Small intestine (tissue), 16 donors: ENCODE measurements around the gene ZNF280A. TPM values are rescaled to one million over a fixed set of nuclear protein-coding genes. Genes with fewer than 3 reads are reported as not detected.
A peak's percentile ranks its signal among the peaks of the same experiment; 100 is the strongest.

Experiments
- DNase-seq, 2 donors: peaks; one replicate each; pipeline versions ENCODE4 v3.0.0 to v3.0.0-alpha.2; 2013
- FAIRE-seq: peaks from 2 replicates; lab custom pipeline; 2012; peaks lifted over from hg19 to GRCh38; lab: Jason Lieb, UNC
- H3K27ac ChIP-seq, 3 donors: one replicate each; pipeline ENCODE4 v1.5.1; 2013; ENCODE audit warnings: low read length in 2 of 3, mild to moderate bottlenecking in 2 of 3, control low read depth in 1 of 3, inconsistent platforms in 1 of 3, low read depth in 1 of 3, moderate library complexity in 1 of 3
- H3K27me3 ChIP-seq, 3 donors: one replicate each; pipeline ENCODE4 v1.6.1; 2013; ENCODE audit warnings: low read length in 3 of 3, inconsistent platforms in 1 of 3; ENCODE audit not compliant: control insufficient read depth in 3 of 3, insufficient read depth in 3 of 3
- H3K36me3 ChIP-seq, 3 donors: one replicate each; pipeline ENCODE4 v1.6.1; 2013; ENCODE audit warnings: low read length in 3 of 3, inconsistent platforms in 1 of 3, low read depth in 1 of 3, mild to moderate bottlenecking in 1 of 3, moderate library complexity in 1 of 3; ENCODE audit not compliant: control insufficient read depth in 3 of 3, insufficient read depth in 2 of 3
- H3K4me1 ChIP-seq, 3 donors: one replicate each; pipeline ENCODE4 v1.6.1; 2013; ENCODE audit warnings: low read length in 2 of 3, inconsistent platforms in 1 of 3, low read depth in 1 of 3, mild to moderate bottlenecking in 1 of 3, moderate library complexity in 1 of 3; ENCODE audit not compliant: control insufficient read depth in 3 of 3, insufficient read depth in 2 of 3
- H3K4me3 ChIP-seq, 3 donors: one replicate each; pipeline ENCODE4 v1.5.1; 2013; ENCODE audit warnings: low read length in 3 of 3, control low read depth in 1 of 3, inconsistent platforms in 1 of 3, low read depth in 1 of 3, mild to moderate bottlenecking in 1 of 3, moderate library complexity in 1 of 3
- H3K9me3 ChIP-seq, 2 donors: one replicate each; pipeline ENCODE4 v1.6.1; 2013; ENCODE audit warnings: low read depth in 1 of 2, low read length in 1 of 2; ENCODE audit not compliant: control insufficient read depth in 2 of 2, insufficient read depth in 1 of 2
- WGBS, 3 donors: extraction: QIAGEN DNeasy Blood & Tissue Kit; methylation state at CpG; one replicate each; pipeline ENCODE4 v1.1.7; 2013; 5-methylcytosine and 5-hydroxymethylcytosine counted together
- long read RNA-seq, 10 donors: transcript quantifications; one replicate each; lab custom pipeline, GENCODE V29; 2026
- polyA plus RNA-seq, 4 donors: library from polyadenylated mRNA; stranded (reverse) in 3 of 4; unstranded in 1 of 4; fragments of 200-250 nt in 3 of 4; fragments of 120-200 nt in 1 of 4; gene quantifications; one replicate each; pipeline versions ENCODE4 v1.2.1 to v1.2.3, GENCODE V29; 2013
- donor health status: healthy with polysubstance abuse.
- donor health status: control.
- donor health status: control.
- donor health status: Bipolar disorder and iron deficiency.
- donor health status: healthy.

ZNF280A gene, protein sequence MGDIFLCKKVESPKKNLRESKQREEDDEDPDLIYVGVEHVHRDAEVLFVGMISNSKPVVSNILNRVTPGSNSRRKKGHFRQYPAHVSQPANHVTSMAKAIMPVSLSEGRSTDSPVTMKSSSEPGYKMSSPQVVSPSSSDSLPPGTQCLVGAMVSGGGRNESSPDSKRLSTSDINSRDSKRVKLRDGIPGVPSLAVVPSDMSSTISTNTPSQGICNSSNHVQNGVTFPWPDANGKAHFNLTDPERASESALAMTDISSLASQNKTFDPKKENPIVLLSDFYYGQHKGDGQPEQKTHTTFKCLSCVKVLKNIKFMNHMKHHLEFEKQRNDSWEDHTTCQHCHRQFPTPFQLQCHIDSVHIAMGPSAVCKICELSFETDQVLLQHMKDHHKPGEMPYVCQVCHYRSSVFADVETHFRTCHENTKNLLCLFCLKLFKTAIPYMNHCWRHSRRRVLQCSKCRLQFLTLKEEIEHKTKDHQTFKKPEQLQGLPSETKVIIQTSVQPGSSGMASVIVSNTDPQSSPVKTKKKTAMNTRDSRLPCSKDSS
- not detected for polyA plus RNA-seq
- long read RNA-seq, donor 1, result 0 reads
- long read RNA-seq, donor 2, result 0 reads
- long read RNA-seq, donor 3, result 0 reads
- long read RNA-seq, donor 4, result 0 reads
- long read RNA-seq, donor 5, result 0 reads
- long read RNA-seq, donor 6, result 0 reads
- long read RNA-seq, donor 7, result 0 reads
- long read RNA-seq, donor 8, result 0 reads
- long read RNA-seq, donor 9, result 0 reads
- long read RNA-seq, donor 10, result 0 reads

DNA sequence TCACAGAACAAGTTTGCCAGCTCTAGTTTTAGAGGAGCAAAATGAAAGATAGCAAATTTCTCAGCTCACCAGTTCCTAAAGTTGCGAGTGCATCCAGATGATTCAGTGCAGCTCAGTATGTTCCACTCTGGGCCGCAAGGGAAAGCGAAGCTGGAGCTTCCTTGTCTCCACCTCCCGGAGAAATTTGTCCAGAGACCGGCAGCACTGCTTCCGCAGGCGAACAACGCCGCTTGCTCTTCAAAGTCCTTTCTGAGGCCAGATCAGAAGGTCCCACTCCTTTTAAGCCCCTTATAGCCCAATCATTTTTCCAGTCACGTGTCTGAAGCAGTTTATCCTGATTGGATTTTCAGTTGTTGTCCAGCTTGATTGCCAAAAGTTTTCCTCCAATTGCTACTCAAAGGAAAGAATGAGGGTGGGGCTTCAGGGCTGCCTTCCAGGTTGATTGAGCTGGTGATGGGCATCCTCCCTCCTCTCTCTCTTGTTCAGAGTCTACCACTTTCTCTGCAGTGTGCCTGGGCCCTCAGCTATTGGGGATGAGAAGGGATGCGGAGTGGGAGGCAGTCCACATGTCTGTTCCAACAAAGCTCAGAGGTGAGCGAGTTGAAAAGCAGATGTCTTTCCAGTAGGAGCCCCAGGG is at the start of gene ZNF280A:
Gene ZNF280A (minus strand): TSS at position 251 of the 637 bp plus-strand sequence. CDS start 4,640 bp downstream, outside the sequence.
- WGBS, 3 donors, result 62 to 75% (median 64%) methylated on average over 12 of the region's 12 CpGs
- Histone ChIP-seq H3K4me1 (no peaks in the 10 kb centered on the region), H3K36me3 (no peaks in the 10 kb centered on the region), H3K9me3 (no peaks in the 10 kb centered on the region), H3K27ac (no peak within 1 kb of the TSS), H3K4me3 (no peak within 1 kb of the TSS), H3K27me3 (peaks cover 0 to 6% (median 1%) of the 10 kb centered on the region in 3 donors)
- FAIRE-seq (no peak), DNase-seq (no peak)

DNA sequence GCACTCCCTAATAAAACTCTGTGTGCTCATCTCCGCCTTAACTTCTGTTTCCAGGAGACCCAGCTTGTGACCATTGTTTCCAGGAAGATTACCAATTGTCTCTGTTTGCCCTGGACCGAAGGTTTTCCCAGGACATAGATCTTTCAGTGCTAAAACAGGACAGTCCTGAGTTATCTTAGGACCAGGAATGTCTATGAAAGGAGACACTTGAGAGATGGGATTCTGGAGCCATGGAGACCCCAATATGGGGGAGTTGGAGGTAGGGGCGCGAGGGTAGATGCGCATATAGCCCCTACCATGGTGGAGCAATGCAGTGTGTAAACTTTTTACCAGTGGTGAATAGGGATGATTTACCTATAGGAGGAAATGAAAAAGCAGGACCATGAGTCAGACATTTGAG is 49.1 kb upstream of the ZNF280A start:
- Histone ChIP-seq H3K27ac (no peak overlapping the region), H3K9me3 (no peaks in the 10 kb centered on the region), H3K4me3 (no peak overlapping the region), H3K27me3 (peaks cover 0 to 5% (median 5%) of the 10 kb centered on the region in 3 donors), H3K36me3 (no peaks in the 10 kb centered on the region), H3K4me1 (no peaks in the 10 kb centered on the region)
- FAIRE-seq, result no peak
- DNase-seq, result no peak
- 65 to 74% (median 71%) methylated on average over 5 of the region's 5 CpGs for WGBS, 3 donors

DNA sequence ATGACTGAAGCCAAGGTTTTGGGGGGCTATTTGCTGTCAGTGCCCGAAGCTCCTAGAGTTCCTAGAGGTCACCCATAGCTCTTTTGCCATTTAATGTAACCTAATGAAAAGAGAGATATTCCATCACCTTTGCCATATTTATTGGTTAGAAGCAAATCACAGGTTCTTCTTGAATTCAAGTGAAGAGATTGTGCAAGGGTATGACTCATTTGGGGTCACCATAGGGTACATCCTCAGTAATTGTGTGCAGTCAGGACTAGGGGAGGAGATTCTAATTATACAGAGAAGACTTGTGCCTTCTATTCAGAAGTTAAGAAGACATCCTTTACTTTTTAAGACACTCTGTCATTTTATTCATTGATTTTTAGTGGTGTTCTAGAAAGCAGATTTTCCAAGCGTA is 45.9 kb upstream of the ZNF280A start:
- Histone ChIP-seq H3K27ac (no peak overlapping the region), H3K4me1 (no peaks in the 10 kb centered on the region), H3K27me3 (peaks cover 0 to 5% (median 5%) of the 10 kb centered on the region in 3 donors), H3K36me3 (no peaks in the 10 kb centered on the region), H3K4me3 (no peak overlapping the region), H3K9me3 (no peaks in the 10 kb centered on the region)
- WGBS, 3 donors, result 84 to 97% (median 91%) methylated on average over 2 of the region's 2 CpGs
- no peak for FAIRE-seq
- DNase-seq, result no peak

DNA sequence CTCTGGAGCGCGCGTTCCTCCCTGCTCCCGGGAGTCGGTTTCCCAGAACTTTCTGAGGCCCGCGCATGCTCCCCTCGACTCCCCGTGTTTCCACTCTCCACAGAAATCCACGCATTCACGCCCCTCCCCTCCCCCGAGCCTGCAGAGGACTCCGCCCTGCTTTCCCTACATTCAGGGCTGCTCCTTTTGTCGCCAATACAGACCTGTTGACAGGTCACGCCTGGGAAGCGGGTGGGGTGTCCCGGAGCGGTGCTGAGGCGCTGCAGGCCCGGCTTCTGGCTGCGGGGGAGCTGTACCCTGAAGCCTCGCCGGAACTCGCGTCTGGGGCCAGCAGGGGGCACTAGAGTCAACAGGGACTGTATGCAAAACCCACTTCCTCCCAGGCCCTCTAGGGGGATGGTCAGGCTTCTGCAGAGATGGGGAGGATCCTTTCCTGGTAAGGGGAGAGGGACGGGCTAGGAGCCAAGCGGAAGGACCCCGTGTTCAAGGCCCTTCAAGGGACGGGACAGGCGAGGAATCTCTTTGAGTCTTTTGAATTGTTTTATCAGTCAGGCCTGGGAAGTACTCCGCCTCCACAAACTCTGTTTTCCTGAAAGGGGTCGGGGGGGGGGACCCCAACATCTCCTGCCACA is 39.0 kb upstream of the ZNF280A start, which contains the start of gene PRAME:
Gene PRAME (minus strand): TSS at position 294 of the 632 bp plus-strand sequence. CDS start 2,433 bp downstream, outside the sequence.
- Histone ChIP-seq H3K36me3 (no peaks in the 10 kb centered on the region), H3K4me1 (no peaks in the 10 kb centered on the region), H3K9me3 (no peaks in the 10 kb centered on the region), H3K4me3 (no peak within 1 kb of the TSS), H3K27me3 (no peaks in the 10 kb centered on the region), H3K27ac (no peak within 1 kb of the TSS)
- WGBS, 3 donors, result 41 to 55% (median 51%) methylated on average over 28 to 32 of the region's 32 CpGs
- FAIRE-seq, result no peak
- DNase-seq, result peak; percentile 45 to 52

DNA sequence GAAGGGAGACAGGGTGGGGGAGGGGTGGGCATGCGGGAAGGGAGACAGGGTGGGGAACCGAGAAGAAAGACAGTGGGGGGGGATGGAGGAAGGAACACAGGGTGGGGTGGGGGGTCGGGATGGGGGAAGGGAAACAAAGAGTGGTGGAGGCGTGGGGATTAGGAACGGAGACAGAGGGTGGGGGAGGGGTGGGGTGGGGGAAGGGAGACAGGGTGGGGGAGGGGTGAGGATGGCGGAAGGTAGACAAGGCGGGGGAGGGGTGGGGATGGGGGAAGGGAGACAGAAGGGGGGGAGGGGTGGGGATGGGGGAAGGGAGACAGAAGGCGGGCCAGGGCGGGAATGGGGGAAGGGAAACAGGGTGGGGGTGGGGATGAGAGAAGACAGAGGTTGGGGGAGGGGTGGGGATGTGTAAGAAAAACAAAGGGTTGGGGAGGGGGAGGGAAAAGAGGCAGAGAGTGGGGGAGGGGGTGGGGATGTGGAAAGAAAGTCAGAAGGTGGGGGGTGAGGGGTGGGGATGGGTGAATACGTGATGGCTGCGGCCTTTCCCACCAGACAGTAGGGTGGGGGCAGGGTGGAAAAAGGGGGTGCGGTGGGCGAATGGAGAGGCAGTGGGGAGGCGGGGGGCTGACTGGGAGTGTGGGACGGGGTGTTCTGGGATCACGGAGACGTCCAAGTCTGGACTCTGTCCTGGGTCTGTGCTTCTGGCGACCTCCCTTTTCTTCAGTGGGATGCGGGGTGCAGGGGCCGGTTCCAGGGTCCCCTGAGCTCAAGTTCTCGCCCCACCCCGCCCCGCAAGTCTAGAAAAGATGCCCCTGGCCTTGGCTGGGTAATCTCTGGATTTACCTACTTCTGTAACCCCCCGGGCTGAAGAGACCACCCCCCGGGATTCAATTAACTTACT is 38.3 kb upstream of the ZNF280A start:
- 70 to 81% (median 81%) methylated on average over 21 to 25 of the region's 25 CpGs for WGBS, 3 donors
- no peaks in the 10 kb centered on the region for H3K36me3 ChIP-seq

DNA sequence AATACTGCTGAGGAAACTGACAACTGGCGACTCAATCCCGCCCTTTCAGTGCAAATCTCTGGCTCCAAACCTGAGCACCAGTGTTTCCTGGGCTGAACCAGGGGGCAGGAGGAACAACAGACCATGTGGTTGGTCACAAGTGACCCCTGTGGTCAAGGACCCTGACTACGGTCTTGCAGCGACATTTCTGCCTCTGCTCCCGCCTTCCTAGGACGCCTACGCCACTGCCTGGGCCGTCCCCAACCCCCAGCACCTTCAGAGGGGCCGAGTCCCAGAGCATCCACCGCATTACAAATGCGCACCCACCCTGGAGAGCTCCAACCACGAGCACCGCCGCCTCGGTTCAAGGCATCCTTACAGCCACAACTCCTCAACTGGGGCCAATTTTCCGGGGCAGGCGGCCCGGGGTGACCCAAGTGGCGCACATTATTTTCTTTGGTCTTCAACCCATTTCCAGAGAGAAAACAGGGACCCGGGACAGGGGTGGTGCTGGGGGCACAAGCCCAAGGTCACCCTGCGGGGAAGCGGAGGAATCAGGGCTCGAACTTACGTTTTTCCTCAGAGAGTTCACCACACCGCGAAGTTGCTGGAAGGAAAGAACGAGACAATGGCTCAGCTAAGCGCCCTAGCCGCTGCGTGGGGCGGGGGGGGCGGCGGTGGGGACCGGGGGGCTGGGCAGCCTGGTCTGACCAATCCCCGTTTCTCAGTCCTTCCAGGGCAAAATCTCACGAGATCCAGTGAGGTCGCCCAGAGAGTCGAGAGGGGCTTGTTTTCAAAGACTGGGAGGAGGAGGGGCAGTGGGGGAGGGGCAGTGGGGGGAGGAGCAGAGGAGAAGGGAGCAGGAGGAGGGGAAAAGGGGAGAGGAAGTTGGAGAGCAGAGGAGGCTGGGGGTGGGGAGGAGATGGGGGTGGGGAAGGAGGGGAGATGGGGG is 37.2 kb upstream of the ZNF280A start:
- Histone ChIP-seq H3K36me3 (no peaks in the 10 kb centered on the region), H3K4me3 (no peak overlapping the region), H3K27me3 (no peaks in the 10 kb centered on the region), H3K4me1 (no peaks in the 10 kb centered on the region), H3K9me3 (no peaks in the 10 kb centered on the region), H3K27ac (no peak overlapping the region)
- FAIRE-seq (no peak), DNase-seq (no peak)
- WGBS, 3 donors, result 90 to 93% (median 92%) methylated on average over 38 of the region's 38 CpGs

More for the DNA sequence above, 38.3 kb upstream of the ZNF280A start:
- DNase-seq (no peak), FAIRE-seq (no peak)
- H3K27ac ChIP-seq, result no peak overlapping the region
- H3K4me3 ChIP-seq, result no peak overlapping the region
- H3K9me3 ChIP-seq, result no peaks in the 10 kb centered on the region
- no peaks in the 10 kb centered on the region for H3K27me3 ChIP-seq
- no peaks in the 10 kb centered on the region for H3K4me1 ChIP-seq

DNA sequence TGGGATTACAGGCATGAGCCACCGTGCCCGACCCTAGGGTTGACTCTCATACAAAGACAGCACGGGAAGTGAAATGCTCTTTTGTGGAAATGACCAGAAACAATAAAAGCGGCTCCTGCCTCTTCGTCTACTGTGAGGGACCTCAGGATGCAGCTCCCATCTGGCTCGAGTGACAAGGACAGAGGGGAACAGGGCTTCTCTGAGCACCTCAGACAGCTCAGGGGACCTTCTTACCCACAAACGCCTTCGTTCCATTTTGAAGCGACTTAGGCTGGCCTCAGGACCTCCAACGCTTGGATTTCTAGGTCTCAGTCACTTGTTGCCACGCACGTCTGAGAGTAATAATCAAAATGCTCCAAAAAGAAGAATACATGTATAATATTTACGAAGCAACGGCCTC is 36.5 kb upstream of the ZNF280A start:
- FAIRE-seq, result no peak

More for the DNA sequence above, 36.5 kb upstream of the ZNF280A start:
- Histone ChIP-seq H3K27ac (no peak overlapping the region), H3K4me1 (no peaks in the 10 kb centered on the region), H3K36me3 (no peaks in the 10 kb centered on the region), H3K9me3 (no peaks in the 10 kb centered on the region), H3K27me3 (no peaks in the 10 kb centered on the region), H3K4me3 (no peak overlapping the region)
- DNase-seq, result no peak
- 88 to 93% (median 88%) methylated on average over 14 of the region's 14 CpGs for WGBS, 3 donors
